SK-N-SH (cell line): ENCODE results near the gene EPB41L4B.

Source experiments
- CTCF ChIP-seq: fragments of 200-600 bp; sonication (generic); IDR thresholded peaks from 2 replicates; pipeline ENCODE4 v1.6.1; 2017; ENCODE audit warnings: antibody characterized with exemption, mild to moderate bottlenecking, moderate library complexity
- ELF1 ChIP-seq: IDR thresholded peaks from 2 replicates; pipeline ENCODE4 v1.4.0; 2012
- GABPA ChIP-seq: IDR thresholded peaks from 2 replicates; pipeline ENCODE4 v1.4.0; 2012; ENCODE audit warnings: low read depth, mild to moderate bottlenecking
- PBX3 ChIP-seq: IDR thresholded peaks from 2 replicates; pipeline ENCODE4; 2012
- RAD21 ChIP-seq: IDR thresholded peaks from 2 replicates; pipeline ENCODE4 v1.6.1; 2012; ENCODE audit warnings: mild to moderate bottlenecking, low read length
- SIN3A ChIP-seq: IDR thresholded peaks from 2 replicates; pipeline ENCODE4 v1.6.1; 2012; ENCODE audit warnings: low read depth, mild to moderate bottlenecking, low read length, moderate library complexity, borderline replicate concordance
- SMC3 ChIP-seq: IDR thresholded peaks from 2 replicates; pipeline ENCODE4 v1.6.1; 2012; ENCODE audit warnings: low read depth, low read length, improper control_type of control experiment
- TAF1 ChIP-seq: IDR thresholded peaks from 2 replicates; pipeline ENCODE4 v1.6.1; 2012; ENCODE audit warnings: low read depth, mild to moderate bottlenecking, low read length, moderate library complexity, borderline replicate concordance
- TF ChIP-seq, protein P1 (sequence below): IDR thresholded peaks from 2 replicates; pipeline ENCODE4 v1.4.0; 2012; ENCODE audit warnings: low read depth, borderline replicate concordance

- TF ChIP-seq CTCF (no peak), RAD21 (no peak), SMC3 (no peak), TAF1 (no peak), ELF1 (no peak), GABPA (no peak), PBX3 (no peak), SIN3A (no peak)
- TF ChIP-seq, protein P1, sequence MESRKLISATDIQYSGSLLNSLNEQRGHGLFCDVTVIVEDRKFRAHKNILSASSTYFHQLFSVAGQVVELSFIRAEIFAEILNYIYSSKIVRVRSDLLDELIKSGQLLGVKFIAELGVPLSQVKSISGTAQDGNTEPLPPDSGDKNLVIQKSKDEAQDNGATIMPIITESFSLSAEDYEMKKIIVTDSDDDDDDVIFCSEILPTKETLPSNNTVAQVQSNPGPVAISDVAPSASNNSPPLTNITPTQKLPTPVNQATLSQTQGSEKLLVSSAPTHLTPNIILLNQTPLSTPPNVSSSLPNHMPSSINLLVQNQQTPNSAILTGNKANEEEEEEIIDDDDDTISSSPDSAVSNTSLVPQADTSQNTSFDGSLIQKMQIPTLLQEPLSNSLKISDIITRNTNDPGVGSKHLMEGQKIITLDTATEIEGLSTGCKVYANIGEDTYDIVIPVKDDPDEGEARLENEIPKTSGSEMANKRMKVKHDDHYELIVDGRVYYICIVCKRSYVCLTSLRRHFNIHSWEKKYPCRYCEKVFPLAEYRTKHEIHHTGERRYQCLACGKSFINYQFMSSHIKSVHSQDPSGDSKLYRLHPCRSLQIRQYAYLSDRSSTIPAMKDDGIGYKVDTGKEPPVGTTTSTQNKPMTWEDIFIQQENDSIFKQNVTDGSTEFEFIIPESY = no peak
Observed at GRCh38 chr9:109193974-109194556, 126.8 kb downstream of the EPB41L4B start.
